ENCODE measurements around the gene PRPF19.
A peak's percentile ranks its signal among the peaks of the same experiment; 100 is the strongest.

The PRPF19 gene

GRCh38 chr11:60906132-60906972 lies at the start of gene PRPF19:
TSS of gene PRPF19 (minus strand) at chr11:60906585. CDS start at chr11:60906382, 203 bp downstream.
- peak; percentile 97 for DNase-seq

- DNase-seq, result peak; percentile 25
Measured at GRCh38 chr11:60955571-60955970, 49.2 kb upstream of the PRPF19 start.

- DNase-seq, result no peak
Measured at GRCh38 chr11:60954421-60954820, 48.0 kb upstream of the PRPF19 start.

- DNase-seq, result no peak
Measured at GRCh38 chr11:60953781-60954180, 47.4 kb upstream of the PRPF19 start.

- no peak for DNase-seq
Measured at GRCh38 chr11:60952742-60953170, 46.4 kb upstream of the PRPF19 start.

GRCh38 chr11:60951904-60952741 lies 45.7 kb upstream of the PRPF19 start, which contains the start of gene SLC15A3:
TSS of gene SLC15A3 (minus strand) at chr11:60952176. CDS start at chr11:60951551, 625 bp downstream.
- peak; percentile 64 for DNase-seq

- no peak for DNase-seq
Measured at GRCh38 chr11:60951606-60951903, 45.2 kb upstream of the PRPF19 start.

GRCh38 chr11:60950933-60951605 lies 44.7 kb upstream of the PRPF19 start:
- DNase-seq, result peak; percentile 52

- no peak for DNase-seq
Measured at GRCh38 chr11:60950024-60950423, 43.6 kb upstream of the PRPF19 start.

GRCh38 chr11:60948250-60948649 lies 41.9 kb upstream of the PRPF19 start:
- DNase-seq, result no peak

GRCh38 chr11:60947700-60948099 lies 41.3 kb upstream of the PRPF19 start:
- DNase-seq, result no peak

GRCh38 chr11:60946601-60947264 lies 40.3 kb upstream of the PRPF19 start:
- no peak for DNase-seq

- DNase-seq, result no peak
Measured at GRCh38 chr11:60945295-60945667, 38.9 kb upstream of the PRPF19 start.

GRCh38 chr11:60944490-60945294 lies 38.3 kb upstream of the PRPF19 start:
- peak; percentile 14 for DNase-seq

GRCh38 chr11:60942970-60943565 lies 36.7 kb upstream of the PRPF19 start:
- no peak for DNase-seq

GRCh38 chr11:60942219-60942618 lies 35.8 kb upstream of the PRPF19 start:
- no peak for DNase-seq

- DNase-seq, result no peak
Measured at GRCh38 chr11:60941371-60942119, 35.2 kb upstream of the PRPF19 start.

- DNase-seq, result no peak
Measured at GRCh38 chr11:60939855-60940254, 33.5 kb upstream of the PRPF19 start.

- no peak for DNase-seq
Measured at GRCh38 chr11:60939301-60939700, 32.9 kb upstream of the PRPF19 start.

- DNase-seq, result no peak
Measured at GRCh38 chr11:60938500-60938899, 32.1 kb upstream of the PRPF19 start.

- DNase-seq, result no peak
Measured at GRCh38 chr11:60937811-60938210, 31.4 kb upstream of the PRPF19 start.
